Aorta (tissue), 5 donors: ENCODE measurements around the gene PAPLN. TPM values are rescaled to one million over a fixed set of nuclear protein-coding genes. Genes with fewer than 3 reads are reported as not detected.
A peak's percentile ranks its signal among the peaks of the same experiment; 100 is the strongest.

Experiments used
- ATAC-seq: fragments of 200-7000 bp; cut with Tn5 transposase; one replicate; pipeline ENCODE4 v1.9.1; 2022; ENCODE audit warnings: moderate library complexity; ENCODE audit not compliant: low FRiP score
- DNase-seq, 2 donors: peaks; one replicate each; pipeline ENCODE4 v3.0.0-alpha.2; 2020
- H3K27ac ChIP-seq, 2 donors: one replicate each; pipeline ENCODE4 v1.5.1; 2013; ENCODE audit warnings: low read length in 2 of 2, mild to moderate bottlenecking in 2 of 2, moderate library complexity in 2 of 2, control low read depth in 1 of 2, inconsistent platforms in 1 of 2, low read depth in 1 of 2
- H3K27me3 ChIP-seq, 2 donors: one replicate each; pipeline ENCODE4 v1.6.1; 2013; ENCODE audit warnings: control low read depth in 1 of 2, low read length in 1 of 2, mild to moderate bottlenecking in 1 of 2, moderate library complexity in 1 of 2; ENCODE audit not compliant: insufficient read depth in 2 of 2, control insufficient read depth in 1 of 2
- H3K36me3 ChIP-seq, 2 donors: one replicate each; pipeline ENCODE4 v1.6.1; 2013; ENCODE audit warnings: control low read depth in 1 of 2, low read length in 1 of 2, mild to moderate bottlenecking in 1 of 2; ENCODE audit not compliant: insufficient read depth in 2 of 2, control insufficient read depth in 1 of 2
- H3K4me1 ChIP-seq, 2 donors: one replicate each; pipeline ENCODE4 v1.6.1; 2013; ENCODE audit warnings: low read length in 2 of 2, control low read depth in 1 of 2, mild to moderate bottlenecking in 1 of 2, moderate library complexity in 1 of 2; ENCODE audit not compliant: insufficient read depth in 2 of 2, control insufficient read depth in 1 of 2
- H3K4me3 ChIP-seq, 2 donors: one replicate each; pipeline ENCODE4 v1.5.1; 2013; ENCODE audit warnings: low read length in 2 of 2, control low read depth in 1 of 2, mild to moderate bottlenecking in 1 of 2
- H3K9me3 ChIP-seq: one replicate; pipeline ENCODE4 v1.6.1; 2013; ENCODE audit warnings: mild to moderate bottlenecking, low read length; ENCODE audit not compliant: control insufficient read depth
- WGBS, 2 donors: extraction: QIAGEN DNeasy Blood & Tissue Kit; methylation state at CpG; one replicate each; pipeline ENCODE4 v1.1.7; 2013; 5-methylcytosine and 5-hydroxymethylcytosine counted together
- intact Hi-C, 2 donors: fragments of 100-400 bp; cut with DNase I; formaldehyde crosslinking; loops; one replicate each; pipeline versions ENCODE4 v1.14.2 to v1.15.0; 2022
- polyA plus RNA-seq, 2 donors: library from polyadenylated mRNA; stranded (reverse); fragments of 200-250 nt; gene quantifications; one replicate each; pipeline ENCODE4 v1.2.3, GENCODE V29; 2013
- total RNA-seq, 2 donors: library from RNA; stranded (reverse); fragmentation: NEBNext Ultra II Directional; extraction: Animal tissue kit (Norgen Biotek cat#: 25700); gene quantifications; one replicate each; pipeline ENCODE4 v1.2.1, GENCODE V29; 2021
- donor health status: healthy with polysubstance abuse.
- donor health status: Bipolar disorder and iron deficiency.
- donor health status: DM: no; HTN: no; CAD: no.
- donor health status: DM: no; HTN: no; CAD: no.
- donor health status: DM: yes; HTN: yes; CAD: no.

The PAPLN gene
- total and polyA plus RNA-seq, 4 donors: 3.1 to 21.4 (median 7.8) TPM

DNA sequence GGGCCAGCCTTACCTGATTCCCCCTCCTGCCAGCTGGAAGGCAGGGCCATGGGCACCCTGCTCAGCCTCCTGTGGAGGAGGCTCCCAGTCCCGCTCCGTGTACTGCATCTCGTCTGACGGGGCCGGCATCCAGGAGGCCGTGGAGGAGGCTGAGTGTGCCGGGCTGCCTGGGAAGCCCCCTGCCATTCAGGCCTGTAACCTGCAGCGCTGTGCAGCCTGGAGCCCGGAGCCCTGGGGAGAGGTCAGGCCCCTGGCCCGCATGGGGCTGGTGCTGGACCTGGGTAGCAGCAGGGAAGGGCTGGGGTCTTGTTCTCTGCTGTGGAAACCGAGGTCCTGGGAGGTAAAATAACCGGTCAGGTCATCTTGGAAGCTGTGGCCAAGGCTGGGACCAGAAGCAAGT lies 16.4 kb downstream of the PAPLN start:
- Histone ChIP-seq H3K27me3 (no peaks in the 10 kb centered on the region), H3K4me1 (no peaks in the 10 kb centered on the region), H3K36me3 (no peaks in the 10 kb centered on the region), H3K9me3 (no peaks in the 10 kb centered on the region), H3K4me3 (no peak overlapping the region), H3K27ac (no peak overlapping the region)
- DNase-seq (peak; percentile 33 to 57), ATAC-seq (no peak)
- WGBS, 2 donors: 92 to 96% methylated on average over 12 of the region's 12 CpGs
- intact Hi-C loops: no loop called here

DNA sequence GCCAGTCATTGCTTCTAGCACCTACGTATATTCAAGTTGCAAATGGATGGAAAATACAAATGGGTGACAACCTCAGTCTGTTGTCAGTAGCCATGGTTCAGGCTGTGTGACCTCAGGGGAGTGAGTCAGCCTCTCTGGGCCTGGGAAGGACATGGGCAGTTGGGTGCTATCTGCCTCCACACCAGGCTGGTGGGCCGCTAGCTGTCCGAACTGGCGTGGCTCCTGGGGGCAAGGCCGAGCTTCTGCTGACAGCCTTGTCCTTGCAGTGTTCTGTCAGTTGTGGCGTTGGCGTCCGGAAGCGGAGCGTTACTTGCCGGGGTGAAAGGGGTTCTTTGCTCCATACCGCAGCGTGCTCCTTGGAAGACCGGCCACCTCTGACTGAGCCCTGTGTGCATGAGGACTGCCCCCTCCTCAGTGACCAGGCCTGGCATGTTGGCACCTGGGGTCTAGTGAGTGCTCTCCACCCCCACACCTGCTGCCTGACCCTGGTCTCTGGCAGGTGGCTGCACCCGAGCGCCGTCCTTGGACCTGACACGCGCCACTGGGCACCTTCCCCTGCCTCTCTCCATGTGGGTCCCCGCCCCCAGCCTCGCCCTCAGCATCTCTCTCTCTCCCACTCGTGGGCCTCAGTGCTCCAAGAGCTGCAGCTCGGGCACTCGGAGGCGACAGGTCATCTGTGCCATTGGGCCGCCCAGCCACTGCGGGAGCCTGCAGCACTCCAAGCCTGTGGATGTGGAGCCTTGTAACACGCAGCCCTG lies 17.1 kb downstream of the PAPLN start:
- Histone ChIP-seq H3K4me3 (no peak overlapping the region), H3K27me3 (no peaks in the 10 kb centered on the region), H3K27ac (no peak overlapping the region), H3K9me3 (no peaks in the 10 kb centered on the region), H3K36me3 (no peaks in the 10 kb centered on the region), H3K4me1 (no peaks in the 10 kb centered on the region)
- intact Hi-C loops: no loop called here
- ATAC-seq (no peak), DNase-seq (peak in 1 of 2 donors; percentile 71)
- WGBS, 2 donors: 91 to 94% methylated on average over 28 of the region's 28 CpGs

DNA sequence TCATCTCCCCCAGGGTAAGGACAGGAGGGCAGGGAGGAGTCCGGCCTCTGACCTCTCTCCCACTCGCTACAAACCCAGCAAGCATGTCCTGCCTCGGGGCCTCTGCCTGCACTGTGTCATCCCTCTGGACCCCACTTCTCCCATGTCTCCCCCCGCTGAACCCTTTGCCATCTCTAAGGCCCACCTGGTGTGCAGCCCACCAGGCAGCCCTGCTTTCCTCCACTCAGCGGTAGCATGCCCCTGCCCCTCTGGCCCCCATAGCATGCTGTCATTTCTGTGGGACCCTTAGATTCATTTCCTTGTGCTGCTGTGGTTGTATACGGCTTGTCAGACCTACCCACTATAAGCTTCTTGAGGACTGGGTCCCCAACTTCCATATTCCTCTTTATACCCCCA lies 17.7 kb downstream of the PAPLN start:
- Histone ChIP-seq H3K9me3 (no peaks in the 10 kb centered on the region), H3K36me3 (no peaks in the 10 kb centered on the region), H3K27ac (no peak overlapping the region), H3K27me3 (no peaks in the 10 kb centered on the region), H3K4me1 (no peaks in the 10 kb centered on the region), H3K4me3 (no peak overlapping the region)
- intact Hi-C loops: no loop called here
- ATAC-seq: no peak
- 94 to 95% methylated on average over 6 of the region's 6 CpGs for WGBS, 2 donors
- no peak for DNase-seq

DNA sequence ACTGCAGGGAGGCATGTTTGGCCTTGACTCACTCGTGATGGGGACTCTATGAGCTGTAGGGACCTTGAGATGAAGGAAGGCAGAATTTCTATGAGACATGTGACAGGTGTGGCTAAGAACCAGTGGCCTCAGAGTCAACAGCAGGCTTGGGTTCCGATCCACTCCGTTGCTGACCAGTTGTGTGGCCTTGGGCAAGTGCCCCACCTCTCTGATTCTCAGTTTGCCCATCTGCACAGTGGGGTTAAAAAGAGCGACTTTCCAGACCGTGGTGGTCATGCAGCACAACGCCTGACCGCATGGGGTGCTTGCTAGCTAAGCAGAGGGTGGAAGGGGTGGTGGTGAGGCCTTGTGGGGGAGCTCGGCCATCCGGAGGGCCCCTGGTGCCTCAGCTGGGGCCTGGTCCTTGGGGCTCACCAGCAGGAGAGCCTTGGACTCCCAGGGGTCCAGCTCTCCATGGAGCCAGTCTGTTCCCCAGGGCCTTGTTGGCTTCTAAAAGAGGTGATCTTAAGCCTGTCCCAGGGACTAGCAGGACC lies 18.5 kb downstream of the PAPLN start:
- Histone ChIP-seq H3K4me1 (no peaks in the 10 kb centered on the region), H3K4me3 (no peak overlapping the region), H3K9me3 (no peaks in the 10 kb centered on the region), H3K36me3 (no peaks in the 10 kb centered on the region), H3K27me3 (no peaks in the 10 kb centered on the region), H3K27ac (no peak overlapping the region)
- DNase-seq (peak in 1 of 2 donors; percentile 67), ATAC-seq (no peak)
- intact Hi-C loops: no loop called here
- WGBS, 2 donors: 88 to 91% methylated on average over 9 of the region's 9 CpGs

DNA sequence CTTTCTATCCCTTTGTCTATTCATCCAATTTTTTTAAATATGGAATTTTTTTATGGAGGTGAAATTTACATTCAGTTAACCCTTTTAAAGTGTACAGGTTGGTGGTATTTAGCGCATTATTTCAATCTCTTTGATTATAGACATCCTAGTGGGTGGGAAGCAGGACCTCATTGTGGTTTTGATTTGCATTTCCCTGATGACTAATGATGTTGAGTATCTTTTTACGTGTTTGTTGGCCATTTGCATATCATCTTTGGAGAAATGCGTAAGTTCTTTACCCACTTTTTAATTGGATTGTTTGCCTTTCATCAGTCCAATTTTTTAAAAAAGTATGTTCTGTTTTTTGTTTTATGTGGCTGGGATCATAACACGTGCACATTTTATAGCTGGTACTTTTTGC lies 20.8 kb downstream of the PAPLN start:
- WGBS, 2 donors: 91 to 94% methylated on average over 4 of the region's 4 CpGs
- DNase-seq (no peak), ATAC-seq (no peak)
- no peak overlapping the region for H3K27ac ChIP-seq
- intact Hi-C loops: no loop called here
- H3K4me1 ChIP-seq: no peaks in the 10 kb centered on the region
- no peaks in the 10 kb centered on the region for H3K27me3 ChIP-seq
- H3K9me3 ChIP-seq: no peaks in the 10 kb centered on the region
- no peak overlapping the region for H3K4me3 ChIP-seq
- no peaks in the 10 kb centered on the region for H3K36me3 ChIP-seq

DNA sequence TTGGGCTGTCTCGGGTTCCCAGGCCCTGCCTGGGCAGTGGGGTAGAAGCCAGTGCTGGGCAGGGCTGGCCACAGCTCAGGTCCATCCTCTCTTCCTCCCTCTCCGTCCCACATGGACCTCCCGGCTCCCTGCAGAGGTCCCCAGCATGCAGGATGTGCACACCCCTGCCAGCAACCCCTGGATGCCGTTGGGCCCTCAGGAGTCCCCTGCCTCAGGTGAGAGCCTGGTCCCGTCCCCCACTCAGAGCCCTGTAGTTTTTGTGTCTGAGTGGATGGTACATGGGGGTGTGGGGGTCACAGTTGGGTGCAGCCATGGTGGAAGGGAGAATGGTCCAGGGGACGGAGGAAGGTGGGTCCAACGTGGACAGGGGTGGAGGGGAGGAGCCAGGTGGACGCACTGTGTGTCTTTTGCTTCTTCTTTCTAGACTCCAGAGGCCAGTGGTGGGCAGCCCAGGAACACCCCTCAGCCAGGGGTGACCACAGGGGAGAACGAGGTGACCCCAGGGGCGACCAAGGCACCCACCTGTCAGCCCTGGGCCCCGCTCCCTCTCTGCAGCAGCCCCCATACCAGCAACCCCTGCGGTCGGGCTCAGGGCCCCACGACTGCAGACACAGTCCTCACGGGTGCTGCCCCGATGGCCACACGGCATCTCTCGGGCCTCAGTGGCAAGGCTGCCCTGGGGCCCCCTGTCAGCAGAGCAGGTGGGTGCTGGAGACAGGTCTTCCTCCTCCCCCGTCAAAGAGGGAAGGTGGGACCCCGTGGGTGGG lies 21.7 kb downstream of the PAPLN start:
- no peaks in the 10 kb centered on the region for H3K36me3 ChIP-seq
- ATAC-seq: no peak
- H3K27me3 ChIP-seq: no peaks in the 10 kb centered on the region
- DNase-seq: peak in 1 of 2 donors; percentile 28
- H3K4me3 ChIP-seq: no peak overlapping the region
- 90 to 92% methylated on average over 19 to 20 of the region's 20 CpGs for WGBS, 2 donors
- H3K9me3 ChIP-seq: no peaks in the 10 kb centered on the region
- no peak overlapping the region for H3K27ac ChIP-seq
- intact Hi-C loops: no loop called here
- no peaks in the 10 kb centered on the region for H3K4me1 ChIP-seq

DNA sequence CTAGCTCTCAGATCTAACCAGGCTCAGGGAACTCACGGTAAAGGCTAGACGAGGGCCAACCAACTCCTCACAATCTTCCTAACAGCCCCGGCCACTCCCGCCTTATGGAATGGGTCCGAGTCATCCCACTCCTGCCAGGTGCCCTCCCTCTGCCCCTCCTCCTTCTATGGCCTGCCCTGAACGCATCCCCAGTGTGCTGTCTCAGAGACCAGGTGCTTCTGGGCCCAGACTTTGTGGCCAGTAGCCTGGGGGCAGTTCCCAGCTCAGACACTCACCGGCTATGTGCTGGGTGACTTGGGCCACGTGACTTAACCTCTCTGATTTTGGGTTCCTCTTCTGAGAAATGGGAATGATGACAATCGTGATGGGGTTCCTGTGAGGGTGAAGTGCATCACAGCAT lies 22.5 kb downstream of the PAPLN start:
- no peak overlapping the region for H3K4me3 ChIP-seq
- no peak overlapping the region for H3K27ac ChIP-seq
- no peaks in the 10 kb centered on the region for H3K9me3 ChIP-seq
- no peaks in the 10 kb centered on the region for H3K4me1 ChIP-seq
- 87 to 90% methylated on average over 9 of the region's 9 CpGs for WGBS, 2 donors
- intact Hi-C loops: no loop called here
- no peaks in the 10 kb centered on the region for H3K36me3 ChIP-seq
- DNase-seq (no peak), ATAC-seq (no peak)
- no peaks in the 10 kb centered on the region for H3K27me3 ChIP-seq

DNA sequence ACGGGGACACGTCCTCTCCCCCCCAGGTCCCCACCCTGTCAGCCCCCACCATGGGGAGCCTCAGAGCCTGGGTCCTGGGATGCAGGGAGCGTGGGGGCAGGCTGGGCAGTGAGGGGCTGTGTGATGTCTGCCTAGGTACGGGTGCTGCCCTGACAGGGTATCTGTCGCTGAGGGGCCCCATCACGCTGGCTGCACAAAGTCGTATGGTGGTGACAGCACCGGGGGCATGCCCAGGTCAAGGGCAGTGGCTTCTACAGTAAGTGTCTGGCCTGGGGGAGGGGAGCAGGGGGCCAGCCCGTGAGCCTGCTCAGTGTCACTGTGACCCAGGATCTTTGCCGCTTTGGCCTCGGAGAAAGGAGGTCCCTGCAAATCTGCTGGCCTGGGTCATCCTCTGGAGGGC lies 23.3 kb downstream of the PAPLN start:
- no peak for DNase-seq

DNA sequence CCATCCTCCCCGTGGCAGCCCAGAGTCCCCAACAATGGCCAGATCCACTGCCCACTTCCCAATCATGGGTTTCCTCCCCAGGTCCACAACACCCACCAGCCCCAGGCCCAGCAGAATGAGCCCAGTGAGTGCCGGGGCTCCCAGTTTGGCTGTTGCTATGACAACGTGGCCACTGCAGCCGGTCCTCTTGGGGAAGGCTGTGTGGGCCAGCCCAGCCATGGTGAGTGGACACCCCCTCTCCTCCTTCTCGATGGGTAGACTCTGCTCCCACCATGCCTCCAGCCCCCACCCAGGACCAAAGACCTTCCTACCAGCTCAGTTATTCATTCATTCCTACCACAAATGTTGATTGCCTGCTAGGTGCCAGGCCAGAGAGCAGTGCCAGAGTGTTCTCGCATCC lies 23.8 kb downstream of the PAPLN start:
- peak in 1 of 2 donors; percentile 33 for DNase-seq
- H3K27ac ChIP-seq: no peak overlapping the region
- no peak overlapping the region for H3K4me3 ChIP-seq
- 78 to 82% methylated on average over 6 of the region's 6 CpGs for WGBS, 2 donors
- intact Hi-C loops: no loop called here
- no peak for ATAC-seq
- no peaks in the 10 kb centered on the region for H3K9me3 ChIP-seq
- no peaks in the 10 kb centered on the region for H3K27me3 ChIP-seq
- H3K4me1 ChIP-seq: no peaks in the 10 kb centered on the region
- no peaks in the 10 kb centered on the region for H3K36me3 ChIP-seq

More for the DNA sequence above, 23.3 kb downstream of the PAPLN start:
- no peaks in the 10 kb centered on the region for H3K9me3 ChIP-seq
- no peak for ATAC-seq
- WGBS, 2 donors: 87 to 92% methylated on average over 11 of the region's 11 CpGs
- H3K27me3 ChIP-seq: no peaks in the 10 kb centered on the region
- H3K27ac ChIP-seq: no peak overlapping the region
- H3K4me3 ChIP-seq: no peak overlapping the region
- no peaks in the 10 kb centered on the region for H3K36me3 ChIP-seq
- intact Hi-C loops: no loop called here
- no peaks in the 10 kb centered on the region for H3K4me1 ChIP-seq
